Prostate gland (tissue), 2 donors: ENCODE measurements around the gene RBMY1B. TPM values are rescaled to one million over a fixed set of nuclear protein-coding genes. Genes with fewer than 3 reads are reported as not detected.
"Not testable (repeated sequence)": the region's sequence is repeated elsewhere in the genome, so short reads cannot be mapped to it uniquely, and the experiment has no call there.

Source experiments
- DNase-seq: peaks from one replicate; pipeline ENCODE4 v3.0.0-alpha.2; 2019; ENCODE audit warnings: low spot score
- H3K27ac ChIP-seq, 2 donors: fragments of 200-600 bp; sonication (generic); 2 replicates each; pipeline ENCODE4 v1.5.1; 2017 to 2019
- H3K27me3 ChIP-seq: fragments of 200-600 bp; sonication (generic); replicated peaks from 2 replicates; pipeline ENCODE4 v1.5.1; 2019; ENCODE audit not compliant: insufficient read depth
- H3K36me3 ChIP-seq, 2 donors: fragments of 200-600 bp; sonication (generic); 1 replicate in 1 of 2; 2 replicates in 1 of 2; pipeline versions ENCODE4 v1.5.1 to v1.8.1; 2017 to 2019
- H3K4me1 ChIP-seq: fragments of 200-600 bp; sonication (generic); replicated peaks from 2 replicates; pipeline ENCODE4 v1.5.1; 2019
- H3K4me3 ChIP-seq, 2 donors: fragments of 200-600 bp; sonication (generic); 2 replicates each; pipeline ENCODE4 v1.5.1; 2017 to 2019
- H3K9me3 ChIP-seq: fragments of 200-600 bp; sonication (generic); 2 replicates; pipeline ENCODE4 v1.5.1; 2017
- POLR2A ChIP-seq: fragments of 450-650 bp; IDR thresholded peaks from one replicate; pipeline ENCODE4 v1.6.1; 2016; ENCODE audit warnings: antibody characterized with exemption, mild to moderate bottlenecking
- POLR2AphosphoS5 ChIP-seq: sonication (generic); formaldehyde crosslinking; IDR thresholded peaks from one replicate; pipeline ENCODE4 v1.6.1; 2017; ENCODE audit warnings: antibody characterized with exemption
- WGBS: methylation state at CpG from one replicate; pipeline ENCODE4 v1.1.5; 2018; 5-methylcytosine and 5-hydroxymethylcytosine counted together
- intact Hi-C: fragments of 100-400 bp; cut with DNase I; formaldehyde crosslinking; loops from one replicate; pipeline ENCODE4 v1.14.2; 2022
- total RNA-seq, 2 donors: library from RNA; depleted of rRNA; stranded (reverse); fragments of >200 nt; gene quantifications; one replicate each; pipeline ENCODE4 v1.1.0, GENCODE V29; 2016
- TF ChIP-seq, protein P1 (sequence below), 4 experiments: fragments of 200-600 bp in 2 of 4; fragments of 450-650 bp in 2 of 4; sonication (generic) in 2 of 4; IDR thresholded peaks; 1 replicate in 3 of 4; 2 replicates in 1 of 4; pipeline ENCODE4 v1.5.1; 2016 to 2019; ENCODE audit warnings: antibody characterized with exemption in 4 of 4, mild to moderate bottlenecking in 2 of 4, moderate library complexity in 2 of 4

The RBMY1B gene
- 1 to 10 TPM in 1 of 2 donors, not detected in 1; 1.2 TPM for total RNA-seq

- DNase-seq, H3K27ac ChIP-seq, H3K36me3 ChIP-seq, H3K4me3 ChIP-seq, intact Hi-C loops, H3K27me3 ChIP-seq, H3K4me1 ChIP-seq, H3K9me3 ChIP-seq: not testable (repeated sequence)
- WGBS: no CpG with 5 or more reads among the region's 28 CpGs
These were observed at the start of gene RBMY1B for GRCh38 chrY:21511038-21511437. Gene RBMY1B (plus strand): TSS chrY:21511338. CDS start chrY:21513351, 2,013 bp downstream.

DNA sequence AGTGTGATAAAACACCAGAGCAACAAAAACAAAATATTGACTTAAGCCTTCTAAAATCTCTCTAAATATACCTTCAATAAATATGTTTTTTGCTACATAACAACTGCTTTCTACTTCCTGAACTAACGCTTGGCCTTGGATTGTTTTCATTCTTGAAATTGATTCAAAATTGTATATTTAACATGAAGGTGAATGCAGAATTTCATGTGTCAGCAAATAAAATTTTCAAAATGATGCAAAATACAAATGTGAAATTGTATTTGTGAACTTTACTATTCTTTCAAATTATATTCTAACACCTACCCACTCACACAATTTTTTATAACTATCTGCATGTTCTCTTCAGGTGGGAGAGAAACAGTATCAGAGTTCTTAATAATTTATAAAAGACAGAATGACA is 48.2 kb upstream of the RBMY1B start:
- H3K36me3 ChIP-seq, H3K27me3 ChIP-seq, H3K27ac ChIP-seq, H3K4me1 ChIP-seq, H3K4me3 ChIP-seq, DNase-seq, intact Hi-C loops, H3K9me3 ChIP-seq: not testable (repeated sequence)
- 88% methylated on average over 1 of the region's 1 CpG for WGBS

DNA sequence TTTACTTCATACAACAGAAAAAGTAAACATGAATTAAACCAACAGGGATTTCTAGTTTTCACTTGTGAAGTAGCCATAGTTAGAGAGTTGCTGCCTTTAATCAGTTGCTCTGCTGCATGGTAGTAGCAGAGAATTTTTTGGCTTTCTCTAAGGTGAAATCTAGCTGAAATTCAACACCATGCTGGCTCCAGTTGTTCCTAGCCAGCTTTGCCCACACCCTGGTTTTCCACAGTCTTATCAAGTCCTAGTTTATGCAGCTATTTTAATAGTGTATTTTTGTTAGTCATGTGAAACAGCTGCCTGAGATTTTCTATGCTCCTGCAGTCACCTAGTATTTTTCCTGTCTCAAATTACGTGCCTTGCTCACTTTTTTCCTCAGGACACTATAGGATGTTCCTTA is 28.2 kb upstream of the RBMY1B start:
- H3K27me3 ChIP-seq: no peaks in the 10 kb centered on the region
- no peaks in the 10 kb centered on the region for H3K4me1 ChIP-seq
- 43% methylated on average over 1 of the region's 1 CpG for WGBS
- H3K27ac ChIP-seq: no peak overlapping the region
- no peak for DNase-seq
- TF ChIP-seq POLR2A: no peak
- TF ChIP-seq POLR2AphosphoS5: no peak
- TF ChIP-seq, protein P1, sequence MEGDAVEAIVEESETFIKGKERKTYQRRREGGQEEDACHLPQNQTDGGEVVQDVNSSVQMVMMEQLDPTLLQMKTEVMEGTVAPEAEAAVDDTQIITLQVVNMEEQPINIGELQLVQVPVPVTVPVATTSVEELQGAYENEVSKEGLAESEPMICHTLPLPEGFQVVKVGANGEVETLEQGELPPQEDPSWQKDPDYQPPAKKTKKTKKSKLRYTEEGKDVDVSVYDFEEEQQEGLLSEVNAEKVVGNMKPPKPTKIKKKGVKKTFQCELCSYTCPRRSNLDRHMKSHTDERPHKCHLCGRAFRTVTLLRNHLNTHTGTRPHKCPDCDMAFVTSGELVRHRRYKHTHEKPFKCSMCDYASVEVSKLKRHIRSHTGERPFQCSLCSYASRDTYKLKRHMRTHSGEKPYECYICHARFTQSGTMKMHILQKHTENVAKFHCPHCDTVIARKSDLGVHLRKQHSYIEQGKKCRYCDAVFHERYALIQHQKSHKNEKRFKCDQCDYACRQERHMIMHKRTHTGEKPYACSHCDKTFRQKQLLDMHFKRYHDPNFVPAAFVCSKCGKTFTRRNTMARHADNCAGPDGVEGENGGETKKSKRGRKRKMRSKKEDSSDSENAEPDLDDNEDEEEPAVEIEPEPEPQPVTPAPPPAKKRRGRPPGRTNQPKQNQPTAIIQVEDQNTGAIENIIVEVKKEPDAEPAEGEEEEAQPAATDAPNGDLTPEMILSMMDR (IDR thresholded peaks at IDR 0.05): no peak
- no peaks in the 10 kb centered on the region for H3K9me3 ChIP-seq
- H3K4me3 ChIP-seq: no peak overlapping the region
- H3K36me3 ChIP-seq: no peaks in the 10 kb centered on the region
- intact Hi-C loops: no loop called here

- intact Hi-C loops, H3K36me3 ChIP-seq, H3K4me3 ChIP-seq, H3K27me3 ChIP-seq, H3K4me1 ChIP-seq, H3K9me3 ChIP-seq, DNase-seq, H3K27ac ChIP-seq: not testable (repeated sequence)
- WGBS: no CpG with 5 or more reads among the region's 28 CpGs
These were observed 23.4 kb downstream of the RBMY1B start, which contains the start of gene RBMY1A1 for GRCh38 chrY:21534579-21534978. Gene RBMY1A1 (plus strand): TSS chrY:21534879. CDS start chrY:21536892, 2,013 bp downstream.

DNA sequence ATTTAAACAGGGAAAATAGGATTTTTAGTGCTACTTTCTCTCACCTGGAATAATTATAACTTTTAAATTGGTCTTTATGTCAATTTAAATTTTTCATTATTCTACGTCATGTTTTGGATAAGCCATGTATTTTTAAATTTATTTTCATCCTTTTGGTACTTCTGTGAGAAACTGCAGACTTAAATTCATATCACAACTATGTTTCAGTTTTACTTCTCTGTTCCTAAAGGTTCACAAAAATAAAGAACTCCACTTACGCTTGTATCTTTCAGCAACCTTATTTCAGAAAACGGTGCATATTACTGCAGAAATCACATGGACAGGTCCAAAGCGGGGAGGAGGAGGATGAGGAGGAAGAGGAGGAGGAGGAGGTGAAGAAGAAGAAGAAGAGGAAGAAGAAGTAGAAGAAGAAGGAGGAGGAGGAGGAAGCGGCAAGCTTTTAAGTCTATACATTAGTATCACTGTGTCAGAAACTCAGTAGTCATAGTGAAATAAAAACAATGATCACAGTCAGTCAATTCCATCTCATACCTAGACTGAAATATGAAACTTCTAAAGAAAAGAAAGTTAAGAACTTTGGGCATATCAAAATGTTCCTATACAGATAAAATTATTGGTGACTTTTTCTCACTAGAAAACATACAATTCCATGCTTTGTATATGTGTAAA is 48.3 kb downstream of the RBMY1B start:
- DNase-seq, H3K27me3 ChIP-seq, H3K27ac ChIP-seq, H3K4me3 ChIP-seq, H3K9me3 ChIP-seq, intact Hi-C loops, H3K4me1 ChIP-seq, H3K36me3 ChIP-seq: not testable (repeated sequence)
- WGBS: no CpG with 5 or more reads among the region's 5 CpGs

Other genes with a start within 250 kb of the RBMY1B start
- 10 to 100 TPM in 1 of 2 donors, not detected in 1; 11.8 TPM for gene RBMY1A1, start 23.5 kb downstream of the RBMY1B start, total RNA-seq